ENCODE results near the gene FAT2. TPM values are rescaled to one million over a fixed set of nuclear protein-coding genes. Genes with fewer than 3 reads are reported as not detected.

The FAT2 gene
- total and polyA plus RNA-seq, 2 experiments from 2014 or later = 0.06 to 0.59 TPM

DNA sequence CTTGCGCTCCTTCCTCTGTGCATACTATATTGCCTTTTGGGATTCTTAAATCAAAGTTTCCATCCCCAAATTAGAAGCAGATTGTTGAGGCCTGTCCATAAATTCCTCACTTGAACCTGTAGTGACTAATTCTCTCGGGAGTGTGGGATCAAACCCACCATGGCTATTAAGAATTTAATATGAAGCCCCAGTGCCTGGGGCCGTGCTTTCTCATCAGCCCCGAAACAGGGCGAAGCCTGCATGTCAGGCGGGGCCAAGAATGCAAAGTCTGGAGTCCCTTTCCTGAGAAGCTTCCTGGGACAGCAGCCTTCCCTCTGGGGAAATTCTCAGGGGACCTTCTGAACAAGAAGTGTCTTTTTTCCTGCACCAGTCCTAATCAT lies 29.3 kb upstream of the FAT2 start:
- TF ChIP-seq, protein P1, sequence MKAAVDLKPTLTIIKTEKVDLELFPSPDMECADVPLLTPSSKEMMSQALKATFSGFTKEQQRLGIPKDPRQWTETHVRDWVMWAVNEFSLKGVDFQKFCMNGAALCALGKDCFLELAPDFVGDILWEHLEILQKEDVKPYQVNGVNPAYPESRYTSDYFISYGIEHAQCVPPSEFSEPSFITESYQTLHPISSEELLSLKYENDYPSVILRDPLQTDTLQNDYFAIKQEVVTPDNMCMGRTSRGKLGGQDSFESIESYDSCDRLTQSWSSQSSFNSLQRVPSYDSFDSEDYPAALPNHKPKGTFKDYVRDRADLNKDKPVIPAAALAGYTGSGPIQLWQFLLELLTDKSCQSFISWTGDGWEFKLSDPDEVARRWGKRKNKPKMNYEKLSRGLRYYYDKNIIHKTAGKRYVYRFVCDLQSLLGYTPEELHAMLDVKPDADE (IDR thresholded peaks at IDR 0.05) = no peak
- TF ChIP-seq STAT1 (IDR thresholded peaks at IDR 0.05; ENCODE audit: unreplicated experiment) = no peak
- no peak for TF ChIP-seq CREB1 (CRISPR knock-in tag; IDR thresholded peaks at IDR 0.05; ENCODE audit: low read depth)
- TF ChIP-seq ZNF331 (CRISPR knock-in tag; IDR thresholded peaks at IDR 0.05; ENCODE audit: low read depth) = no peak
- TF ChIP-seq EZH2 (IDR thresholded peaks at IDR 0.05; ENCODE audit: low read depth, unreplicated experiment) = no peak
- TF ChIP-seq POLR2AphosphoS5 (IDR thresholded peaks at IDR 0.05; ENCODE audit: low read depth) = no peak
- TF ChIP-seq, protein P2, sequence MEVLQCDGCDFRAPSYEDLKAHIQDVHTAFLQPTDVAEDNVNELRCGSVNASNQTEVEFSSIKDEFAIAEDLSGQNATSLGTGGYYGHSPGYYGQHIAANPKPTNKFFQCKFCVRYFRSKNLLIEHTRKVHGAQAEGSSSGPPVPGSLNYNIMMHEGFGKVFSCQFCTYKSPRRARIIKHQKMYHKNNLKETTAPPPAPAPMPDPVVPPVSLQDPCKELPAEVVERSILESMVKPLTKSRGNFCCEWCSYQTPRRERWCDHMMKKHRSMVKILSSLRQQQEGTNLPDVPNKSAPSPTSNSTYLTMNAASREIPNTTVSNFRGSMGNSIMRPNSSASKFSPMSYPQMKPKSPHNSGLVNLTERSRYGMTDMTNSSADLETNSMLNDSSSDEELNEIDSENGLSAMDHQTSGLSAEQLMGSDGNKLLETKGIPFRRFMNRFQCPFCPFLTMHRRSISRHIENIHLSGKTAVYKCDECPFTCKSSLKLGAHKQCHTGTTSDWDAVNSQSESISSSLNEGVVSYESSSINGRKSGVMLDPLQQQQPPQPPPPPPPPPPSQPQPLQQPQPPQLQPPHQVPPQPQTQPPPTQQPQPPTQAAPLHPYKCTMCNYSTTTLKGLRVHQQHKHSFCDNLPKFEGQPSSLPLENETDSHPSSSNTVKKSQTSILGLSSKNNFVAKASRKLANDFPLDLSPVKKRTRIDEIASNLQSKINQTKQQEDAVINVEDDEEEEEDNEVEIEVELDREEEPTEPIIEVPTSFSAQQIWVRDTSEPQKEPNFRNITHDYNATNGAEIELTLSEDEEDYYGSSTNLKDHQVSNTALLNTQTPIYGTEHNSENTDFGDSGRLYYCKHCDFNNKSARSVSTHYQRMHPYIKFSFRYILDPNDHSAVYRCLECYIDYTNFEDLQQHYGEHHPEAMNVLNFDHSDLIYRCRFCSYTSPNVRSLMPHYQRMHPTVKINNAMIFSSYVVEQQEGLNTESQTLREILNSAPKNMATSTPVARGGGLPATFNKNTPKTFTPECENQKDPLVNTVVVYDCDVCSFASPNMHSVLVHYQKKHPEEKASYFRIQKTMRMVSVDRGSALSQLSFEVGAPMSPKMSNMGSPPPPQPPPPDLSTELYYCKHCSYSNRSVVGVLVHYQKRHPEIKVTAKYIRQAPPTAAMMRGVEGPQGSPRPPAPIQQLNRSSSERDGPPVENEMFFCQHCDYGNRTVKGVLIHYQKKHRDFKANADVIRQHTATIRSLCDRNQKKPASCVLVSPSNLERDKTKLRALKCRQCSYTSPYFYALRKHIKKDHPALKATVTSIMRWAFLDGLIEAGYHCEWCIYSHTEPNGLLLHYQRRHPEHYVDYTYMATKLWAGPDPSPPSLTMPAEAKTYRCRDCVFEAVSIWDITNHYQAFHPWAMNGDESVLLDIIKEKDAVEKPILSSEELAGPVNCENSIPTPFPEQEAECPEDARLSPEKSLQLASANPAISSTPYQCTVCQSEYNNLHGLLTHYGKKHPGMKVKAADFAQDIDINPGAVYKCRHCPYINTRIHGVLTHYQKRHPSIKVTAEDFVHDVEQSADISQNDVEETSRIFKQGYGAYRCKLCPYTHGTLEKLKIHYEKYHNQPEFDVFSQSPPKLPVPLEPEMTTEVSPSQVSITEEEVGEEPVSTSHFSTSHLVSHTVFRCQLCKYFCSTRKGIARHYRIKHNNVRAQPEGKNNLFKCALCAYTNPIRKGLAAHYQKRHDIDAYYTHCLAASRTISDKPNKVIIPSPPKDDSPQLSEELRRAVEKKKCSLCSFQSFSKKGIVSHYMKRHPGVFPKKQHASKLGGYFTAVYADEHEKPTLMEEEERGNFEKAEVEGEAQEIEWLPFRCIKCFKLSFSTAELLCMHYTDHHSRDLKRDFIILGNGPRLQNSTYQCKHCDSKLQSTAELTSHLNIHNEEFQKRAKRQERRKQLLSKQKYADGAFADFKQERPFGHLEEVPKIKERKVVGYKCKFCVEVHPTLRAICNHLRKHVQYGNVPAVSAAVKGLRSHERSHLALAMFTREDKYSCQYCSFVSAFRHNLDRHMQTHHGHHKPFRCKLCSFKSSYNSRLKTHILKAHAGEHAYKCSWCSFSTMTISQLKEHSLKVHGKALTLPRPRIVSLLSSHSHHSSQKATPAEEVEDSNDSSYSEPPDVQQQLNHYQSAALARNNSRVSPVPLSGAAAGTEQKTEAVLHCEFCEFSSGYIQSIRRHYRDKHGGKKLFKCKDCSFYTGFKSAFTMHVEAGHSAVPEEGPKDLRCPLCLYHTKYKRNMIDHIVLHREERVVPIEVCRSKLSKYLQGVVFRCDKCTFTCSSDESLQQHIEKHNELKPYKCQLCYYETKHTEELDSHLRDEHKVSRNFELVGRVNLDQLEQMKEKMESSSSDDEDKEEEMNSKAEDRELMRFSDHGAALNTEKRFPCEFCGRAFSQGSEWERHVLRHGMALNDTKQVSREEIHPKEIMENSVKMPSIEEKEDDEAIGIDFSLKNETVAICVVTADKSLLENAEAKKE (CRISPR knock-in tag; IDR thresholded peaks at IDR 0.05) = no peak
- TF ChIP-seq, protein P3, sequence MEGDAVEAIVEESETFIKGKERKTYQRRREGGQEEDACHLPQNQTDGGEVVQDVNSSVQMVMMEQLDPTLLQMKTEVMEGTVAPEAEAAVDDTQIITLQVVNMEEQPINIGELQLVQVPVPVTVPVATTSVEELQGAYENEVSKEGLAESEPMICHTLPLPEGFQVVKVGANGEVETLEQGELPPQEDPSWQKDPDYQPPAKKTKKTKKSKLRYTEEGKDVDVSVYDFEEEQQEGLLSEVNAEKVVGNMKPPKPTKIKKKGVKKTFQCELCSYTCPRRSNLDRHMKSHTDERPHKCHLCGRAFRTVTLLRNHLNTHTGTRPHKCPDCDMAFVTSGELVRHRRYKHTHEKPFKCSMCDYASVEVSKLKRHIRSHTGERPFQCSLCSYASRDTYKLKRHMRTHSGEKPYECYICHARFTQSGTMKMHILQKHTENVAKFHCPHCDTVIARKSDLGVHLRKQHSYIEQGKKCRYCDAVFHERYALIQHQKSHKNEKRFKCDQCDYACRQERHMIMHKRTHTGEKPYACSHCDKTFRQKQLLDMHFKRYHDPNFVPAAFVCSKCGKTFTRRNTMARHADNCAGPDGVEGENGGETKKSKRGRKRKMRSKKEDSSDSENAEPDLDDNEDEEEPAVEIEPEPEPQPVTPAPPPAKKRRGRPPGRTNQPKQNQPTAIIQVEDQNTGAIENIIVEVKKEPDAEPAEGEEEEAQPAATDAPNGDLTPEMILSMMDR (conservative IDR thresholded peaks at IDR 0.05; ENCODE audit: low read depth in 2 of 2) = no peak
- no peak for TF ChIP-seq JUNB (IDR thresholded peaks at IDR 0.05; ENCODE audit: unreplicated experiment)
- no peak for TF ChIP-seq NANOG (IDR thresholded peaks at IDR 0.05; ENCODE audit: borderline replicate concordance)
- no peak for TF ChIP-seq EZH2phosphoT487 (IDR thresholded peaks at IDR 0.05; ENCODE audit: unreplicated experiment)
- no peak for TF ChIP-seq ZNF114 (CRISPR knock-in tag; IDR thresholded peaks at IDR 0.05)
- TF ChIP-seq, protein P4, sequence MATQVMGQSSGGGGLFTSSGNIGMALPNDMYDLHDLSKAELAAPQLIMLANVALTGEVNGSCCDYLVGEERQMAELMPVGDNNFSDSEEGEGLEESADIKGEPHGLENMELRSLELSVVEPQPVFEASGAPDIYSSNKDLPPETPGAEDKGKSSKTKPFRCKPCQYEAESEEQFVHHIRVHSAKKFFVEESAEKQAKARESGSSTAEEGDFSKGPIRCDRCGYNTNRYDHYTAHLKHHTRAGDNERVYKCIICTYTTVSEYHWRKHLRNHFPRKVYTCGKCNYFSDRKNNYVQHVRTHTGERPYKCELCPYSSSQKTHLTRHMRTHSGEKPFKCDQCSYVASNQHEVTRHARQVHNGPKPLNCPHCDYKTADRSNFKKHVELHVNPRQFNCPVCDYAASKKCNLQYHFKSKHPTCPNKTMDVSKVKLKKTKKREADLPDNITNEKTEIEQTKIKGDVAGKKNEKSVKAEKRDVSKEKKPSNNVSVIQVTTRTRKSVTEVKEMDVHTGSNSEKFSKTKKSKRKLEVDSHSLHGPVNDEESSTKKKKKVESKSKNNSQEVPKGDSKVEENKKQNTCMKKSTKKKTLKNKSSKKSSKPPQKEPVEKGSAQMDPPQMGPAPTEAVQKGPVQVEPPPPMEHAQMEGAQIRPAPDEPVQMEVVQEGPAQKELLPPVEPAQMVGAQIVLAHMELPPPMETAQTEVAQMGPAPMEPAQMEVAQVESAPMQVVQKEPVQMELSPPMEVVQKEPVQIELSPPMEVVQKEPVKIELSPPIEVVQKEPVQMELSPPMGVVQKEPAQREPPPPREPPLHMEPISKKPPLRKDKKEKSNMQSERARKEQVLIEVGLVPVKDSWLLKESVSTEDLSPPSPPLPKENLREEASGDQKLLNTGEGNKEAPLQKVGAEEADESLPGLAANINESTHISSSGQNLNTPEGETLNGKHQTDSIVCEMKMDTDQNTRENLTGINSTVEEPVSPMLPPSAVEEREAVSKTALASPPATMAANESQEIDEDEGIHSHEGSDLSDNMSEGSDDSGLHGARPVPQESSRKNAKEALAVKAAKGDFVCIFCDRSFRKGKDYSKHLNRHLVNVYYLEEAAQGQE (IDR thresholded peaks at IDR 0.05; ENCODE audit: unreplicated experiment) = no peak
- Histone ChIP-seq H3K4me2 (peak overlapping the region; percentile 55; the same call in 1 of the 2 replicates), H3K4me3 (no peak overlapping the region), H3K79me2 (replicated peaks; ENCODE audit: insufficient read depth) (no peaks in the 10 kb centered on the region), H3K27me3 (ENCODE audit: insufficient read depth) (no peaks in the 10 kb centered on the region), H3K4me1 (ENCODE audit: insufficient read depth) (peaks cover 32% of the 10 kb centered on the region), H3F3A (replicated peaks; ENCODE audit: low read depth) (no peaks in the 10 kb centered on the region), H3K27ac (ENCODE audit: low read depth) (no peak overlapping the region), H3K36me3 (ENCODE audit: insufficient read depth) (no peaks in the 10 kb centered on the region), H2AFZ (peak overlapping the region; percentile 74; the same call in 1 of the 2 replicates), H3K9me2 (ENCODE audit: insufficient read depth) (no peaks in the 10 kb centered on the region), H4K20me1 (replicated peaks; ENCODE audit: insufficient read depth) (no peaks in the 10 kb centered on the region)
- no peak overlapping the region; the same call in 1 of the 2 replicates for H3K27ac Mint-ChIP-seq
- no peaks in the 10 kb centered on the region for H3K36me3 Mint-ChIP-seq (ENCODE audit: low read depth)
- DNase-seq (ENCODE audit: low spot score) = no peak
- H3K9me3 Mint-ChIP-seq = no peaks in the 10 kb centered on the region
- no peak overlapping the region for H3K4me3 Mint-ChIP-seq
- peaks cover 39% of the 10 kb centered on the region for H3K4me1 Mint-ChIP-seq
- peaks cover 6% of the 10 kb centered on the region for H3K27me3 Mint-ChIP-seq (ENCODE audit: insufficient read depth, low read depth, poor library complexity)
- ATAC-seq = no peak
